OCI-LY7 (cell line): ENCODE data around the gene DCAF15. TPM values are rescaled to one million over a fixed set of nuclear protein-coding genes. Genes with fewer than 3 reads are reported as not detected.

ENCODE experiments used
- BruUV-seq: library from RNA; stranded (reverse); fragments of 400-500 nt; replicated peaks from 2 replicates; lab custom pipeline; 2021; lab: Mats Ljungman, UMichigan
- CTCF ChIA-PET: fragments of 300-600 bp; sonication (Branson Sonifier 250); formaldehyde crosslinking; loops from one replicate; lab custom pipeline; 2022; ENCODE audit warnings: antibody characterized with exemption; ENCODE audit not compliant: unreplicated experiment; lab: Charles Lee
- POLR2A ChIA-PET: fragments of 300-600 bp; sonication (Branson Sonifier 250); formaldehyde crosslinking; loops from one replicate; lab custom pipeline; 2022; ENCODE audit warnings: antibody characterized with exemption; lab: Charles Lee
- DNase-seq: peaks from one replicate; pipeline ENCODE4 v3.0.0-alpha.2; 2015; ENCODE audit warnings: low spot score
- H2AFZ ChIP-seq: fragments of 200-600 bp; sonication (generic), shearing (Covaris generic); 2 replicates; pipeline ENCODE4 v1.6.1; 2014; ENCODE audit warnings: mild to moderate bottlenecking, antibody characterized with exemption, low read length, moderate library complexity
- H3K27ac ChIP-seq: fragments of 200-600 bp; sonication (generic); 2 replicates; pipeline ENCODE4 v1.5.1; 2014; ENCODE audit warnings: mixed run types, low read depth, mild to moderate bottlenecking, moderate library complexity, low read length, inconsistent platforms; ENCODE audit not compliant: poor library complexity, severe bottlenecking
- H3K36me3 ChIP-seq: fragments of 200-600 bp; sonication (generic); 2 replicates; pipeline ENCODE4 v1.6.1; 2014; ENCODE audit warnings: mild to moderate bottlenecking, antibody characterized with exemption, low read length, moderate library complexity, mixed read lengths; ENCODE audit not compliant: insufficient read depth
- H3K4me1 ChIP-seq: fragments of 200-600 bp; sonication (generic); 2 replicates; pipeline ENCODE4 v1.5.1; 2014; ENCODE audit warnings: mild to moderate bottlenecking, low read length; ENCODE audit not compliant: insufficient read depth, poor library complexity, severe bottlenecking
- H3K4me2 ChIP-seq: fragments of 200-600 bp; sonication (generic); 2 replicates; pipeline ENCODE4 v1.6.1; 2014; ENCODE audit warnings: mild to moderate bottlenecking, low read length
- H3K4me3 ChIP-seq: fragments of 200-600 bp; sonication (generic); 2 replicates; pipeline ENCODE4 v1.5.1; 2014; ENCODE audit warnings: mild to moderate bottlenecking, low read depth, low read length; ENCODE audit not compliant: poor library complexity, severe bottlenecking
- H3K79me2 ChIP-seq: fragments of 200-600 bp; sonication (generic); 2 replicates; pipeline ENCODE4 v1.6.1; 2016; ENCODE audit warnings: low read depth, mild to moderate bottlenecking, low read length, moderate library complexity, mixed read lengths; ENCODE audit not compliant: insufficient read depth
- H3K9me2 ChIP-seq: fragments of 200-600 bp; sonication (generic); 2 replicates; pipeline ENCODE4 v1.6.1; 2016; ENCODE audit warnings: mild to moderate bottlenecking, low read length, mixed read lengths; ENCODE audit not compliant: insufficient read depth
- H3K9me3 ChIP-seq: fragments of 200-600 bp; sonication (generic); 2 replicates; pipeline ENCODE4 v1.6.1; 2014; ENCODE audit warnings: mild to moderate bottlenecking, mixed run types, low read length, mixed read lengths
- H4K20me1 ChIP-seq: fragments of 200-600 bp; sonication (generic); 2 replicates; pipeline ENCODE4 v1.6.1; 2014; ENCODE audit warnings: mild to moderate bottlenecking, antibody characterized with exemption, low read length, moderate library complexity, mixed read lengths; ENCODE audit not compliant: insufficient read depth
- EZH2phosphoT487 ChIP-seq: fragments of 200-600 bp; sonication (generic); IDR thresholded peaks from 2 replicates; pipeline ENCODE4 v1.6.1; 2018; ENCODE audit warnings: low read depth, borderline replicate concordance, mild to moderate bottlenecking, mixed run types, antibody characterized with exemption, low read length, moderate library complexity, mixed read lengths
- intact Hi-C: fragments of 100-400 bp; cut with micrococcal nuclease; formaldehyde crosslinking; loops from one replicate; pipeline ENCODE4 v1.10.0; 2022; ENCODE audit not compliant: unreplicated experiment
- total RNA-seq, 2 experiments: library from RNA; depleted of rRNA in 1 of 2; stranded (reverse); fragments of >200 nt in 1 of 2; shearing (Covaris generic) in 1 of 2; gene quantifications; 2 replicates each; pipeline ENCODE4 v1.2.3, GENCODE V29; 2014 to 2022
- TF ChIP-seq, protein P1 (sequence below): fragments of 200-600 bp; sonication (generic); conservative IDR thresholded peaks from 2 replicates; pipeline ENCODE4 v1.5.1; 2014; ENCODE audit warnings: mild to moderate bottlenecking, antibody characterized with exemption, low read length, moderate library complexity, mixed read lengths

The DCAF15 gene
- total RNA-seq, 2 experiments from 2014 or later: 71.3 to 86.2 TPM

DNA sequence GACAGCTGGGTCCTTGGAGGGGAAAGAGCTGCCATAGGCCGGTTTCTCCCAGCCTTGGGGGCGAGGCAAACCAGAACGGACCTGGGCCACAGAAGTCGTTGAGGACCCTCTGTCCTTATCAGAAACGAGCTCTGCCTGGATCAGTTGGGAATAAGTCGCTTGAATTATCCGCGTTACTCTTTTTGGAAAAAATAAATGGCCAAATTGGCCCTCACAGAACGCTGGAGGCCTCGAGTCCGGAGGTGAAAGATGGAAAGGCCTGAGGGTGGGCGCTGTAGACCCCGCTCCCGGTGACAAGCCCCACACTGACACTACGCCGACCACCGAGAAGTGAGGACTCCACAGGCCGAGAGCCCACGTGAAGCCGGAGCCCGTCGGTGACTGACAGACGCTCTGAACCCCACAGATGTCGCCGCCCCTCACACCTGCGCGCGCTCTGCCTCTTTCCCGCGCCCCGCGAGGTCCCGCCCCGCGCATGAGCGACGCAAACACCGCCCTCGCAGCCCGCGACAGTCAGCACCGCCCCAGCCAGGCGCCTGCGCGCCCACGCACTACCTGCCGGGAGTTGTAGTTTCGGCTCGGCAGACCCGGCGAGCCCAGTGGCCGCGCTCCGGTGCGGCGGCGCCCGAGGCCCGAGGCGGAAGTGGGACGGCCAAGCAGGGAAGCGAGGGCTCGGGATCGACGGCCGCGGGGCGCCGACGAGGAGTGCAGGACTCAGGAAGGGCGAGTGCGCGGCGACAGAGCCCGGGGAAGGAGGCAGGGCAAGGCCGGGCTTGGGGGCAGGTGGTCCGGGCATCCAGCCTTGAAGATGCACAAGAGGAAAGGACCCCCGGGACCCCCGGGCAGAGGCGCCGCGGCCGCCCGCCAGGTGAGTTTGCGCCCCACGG lies 46.4 kb upstream of the DCAF15 start, which contains the start of the genes BRME1 and CC2D1A:
Gene BRME1 (minus strand): TSS at position 484 of the 887 bp plus-strand sequence. CDS start 1,225 bp downstream, outside the sequence.
Gene CC2D1A (plus strand): TSS at position 568 of the 887 bp plus-strand sequence. CDS start 241 bp downstream, at position 809.
- intact Hi-C loops: no loop called here
- TF ChIP-seq, protein P1, sequence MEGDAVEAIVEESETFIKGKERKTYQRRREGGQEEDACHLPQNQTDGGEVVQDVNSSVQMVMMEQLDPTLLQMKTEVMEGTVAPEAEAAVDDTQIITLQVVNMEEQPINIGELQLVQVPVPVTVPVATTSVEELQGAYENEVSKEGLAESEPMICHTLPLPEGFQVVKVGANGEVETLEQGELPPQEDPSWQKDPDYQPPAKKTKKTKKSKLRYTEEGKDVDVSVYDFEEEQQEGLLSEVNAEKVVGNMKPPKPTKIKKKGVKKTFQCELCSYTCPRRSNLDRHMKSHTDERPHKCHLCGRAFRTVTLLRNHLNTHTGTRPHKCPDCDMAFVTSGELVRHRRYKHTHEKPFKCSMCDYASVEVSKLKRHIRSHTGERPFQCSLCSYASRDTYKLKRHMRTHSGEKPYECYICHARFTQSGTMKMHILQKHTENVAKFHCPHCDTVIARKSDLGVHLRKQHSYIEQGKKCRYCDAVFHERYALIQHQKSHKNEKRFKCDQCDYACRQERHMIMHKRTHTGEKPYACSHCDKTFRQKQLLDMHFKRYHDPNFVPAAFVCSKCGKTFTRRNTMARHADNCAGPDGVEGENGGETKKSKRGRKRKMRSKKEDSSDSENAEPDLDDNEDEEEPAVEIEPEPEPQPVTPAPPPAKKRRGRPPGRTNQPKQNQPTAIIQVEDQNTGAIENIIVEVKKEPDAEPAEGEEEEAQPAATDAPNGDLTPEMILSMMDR: no peak
- no peak for TF ChIP-seq EZH2phosphoT487
- Histone ChIP-seq H3K27ac (no peak within 1 kb of the TSS), H4K20me1 (no peaks in the 10 kb centered on the region), H3K4me2 (peak within 1 kb of the TSS; percentile 90), H3K36me3 (peaks cover 11% of the 10 kb centered on the region), H3K4me3 (peak within 1 kb of the TSS; percentile 86), H3K9me2 (no peaks in the 10 kb centered on the region), H3K79me2 (peaks cover 5% of the 10 kb centered on the region; the same call in 1 of the 2 replicates), H3K9me3 (peaks cover 5% of the 10 kb centered on the region; the same call in 1 of the 2 replicates), H2AFZ (peak within 1 kb of the TSS; percentile 90), H3K4me1 (peaks cover 11% of the 10 kb centered on the region)
- DNase-seq: peak; percentile 93
- ChIA-PET CTCF (no interaction called here), POLR2A (interaction anchor here (0.6 to 0.9 kb wide), 2 partner anchors 11 to 173 kb away, joined by 3 to 6 read pairs; no protein-coding TSS in a partner anchor)
- BruUV-seq: no TSS peak

DNA sequence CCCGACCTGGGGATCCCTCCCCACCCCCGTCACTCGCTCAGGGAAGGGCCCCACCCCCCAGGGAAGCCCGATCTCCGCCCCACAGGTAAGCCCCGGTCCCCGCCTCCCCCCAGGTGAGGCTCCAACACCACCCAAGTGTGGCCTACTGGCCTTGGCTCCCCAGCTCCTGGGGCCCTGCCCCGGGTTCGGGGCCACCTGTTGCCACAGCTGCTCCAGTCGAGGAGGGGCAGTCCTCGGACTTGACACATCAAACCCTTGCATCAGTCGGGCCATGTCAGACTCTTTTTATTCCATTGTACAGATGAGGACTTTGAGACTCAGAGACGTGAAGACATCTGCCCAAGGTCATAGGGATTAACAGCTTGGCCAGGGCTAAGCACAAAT lies 45.8 kb upstream of the DCAF15 start:
- Histone ChIP-seq H3K36me3 (peaks cover 15% of the 10 kb centered on the region), H3K4me1 (peaks cover 11% of the 10 kb centered on the region), H2AFZ (peak overlapping the region; percentile 90), H3K79me2 (peaks cover 5% of the 10 kb centered on the region; the same call in 1 of the 2 replicates), H3K27ac (no peak overlapping the region), H3K9me3 (peaks cover 5% of the 10 kb centered on the region; the same call in 1 of the 2 replicates), H3K9me2 (no peaks in the 10 kb centered on the region), H4K20me1 (no peaks in the 10 kb centered on the region), H3K4me3 (peak overlapping the region; percentile 86), H3K4me2 (peak overlapping the region; percentile 90)
- DNase-seq: peak; percentile 41
- CTCF ChIA-PET: interaction anchor here (0.6 kb wide), 1 partner anchor 1526 kb away, joined by 3 read pairs; no protein-coding TSS in a partner anchor
- no TSS peak for BruUV-seq
- POLR2A ChIA-PET: interaction anchor here (0.6 to 1.0 kb wide), 4 partner anchors 9 to 172 kb away, joined by 3 to 6 read pairs (median 4); partner anchors contain the start of gene IL27RA
- intact Hi-C loops: no loop called here
- no peak for TF ChIP-seq EZH2phosphoT487
- TF ChIP-seq, protein P1: no peak
